H1 (cell line): ENCODE results near the gene SLC16A5. TPM values are rescaled to one million over a fixed set of nuclear protein-coding genes. Genes with fewer than 3 reads are reported as not detected.
A peak's percentile ranks its signal among the peaks of the same experiment; 100 is the strongest.

Experiments used
- CTCF ChIA-PET: fragments of 300-600 bp; sonication (Branson Sonifier 250); formaldehyde crosslinking; loops from one replicate; lab custom pipeline; 2021; ENCODE audit not compliant: partially characterized antibody; lab: Charles Lee
- POLR2A ChIA-PET: fragments of 300-600 bp; sonication (Branson Sonifier 250); formaldehyde crosslinking; loops from one replicate; lab custom pipeline; 2021; ENCODE audit warnings: inconsistent platforms; ENCODE audit not compliant: partially characterized antibody; lab: Charles Lee
- DNase-seq, 2 experiments: peaks; one replicate each; pipeline versions ENCODE4 v3.0.0 to v3.0.0-alpha.2; 2010 to 2022; ENCODE audit warnings: low spot score in 2 of 2, low read depth in 1 of 2, mixed read lengths in 1 of 2
- FAIRE-seq: peaks from 2 replicates; lab custom pipeline; 2011; peaks lifted over from hg19 to GRCh38; lab: Jason Lieb, UNC
- H2AFZ ChIP-seq: 2 replicates; pipeline ENCODE4 v1.8.1; 2012; ENCODE audit warnings: low read length, inconsistent platforms
- H2AK5ac ChIP-seq: 2 replicates; pipeline ENCODE4 v1.6.1; 2013; ENCODE audit warnings: low read depth, low read length
- H2BK120ac ChIP-seq: replicated peaks from 2 replicates; pipeline ENCODE3; 2013; ENCODE audit warnings: low read depth, low read length, inconsistent platforms
- H2BK12ac ChIP-seq: 2 replicates; pipeline ENCODE4 v1.6.1; 2013; ENCODE audit warnings: low read depth, low read length
- H2BK15ac ChIP-seq: 2 replicates; pipeline ENCODE4 v1.6.1; 2013; ENCODE audit warnings: low read length
- H2BK20ac ChIP-seq: 2 replicates; pipeline ENCODE4 v1.6.1; 2013; ENCODE audit warnings: low read length
- H2BK5ac ChIP-seq: 2 replicates; pipeline ENCODE4 v1.6.1; 2013; ENCODE audit warnings: low read depth, low read length
- H3K14ac ChIP-seq: 2 replicates; pipeline ENCODE4 v1.6.1; 2013; ENCODE audit warnings: inconsistent platforms; ENCODE audit not compliant: insufficient read length
- H3K18ac ChIP-seq: 2 replicates; pipeline ENCODE4 v1.6.1; 2013; ENCODE audit warnings: low read length; ENCODE audit errors: extremely low read depth
- H3K23ac ChIP-seq: 2 replicates; pipeline ENCODE4 v1.6.1; 2013; ENCODE audit warnings: inconsistent platforms; ENCODE audit not compliant: insufficient read length
- H3K23me2 ChIP-seq: 2 replicates; pipeline ENCODE4 v1.6.1; 2013; ENCODE audit warnings: low read depth, low read length
- H3K27ac ChIP-seq: 2 replicates; pipeline ENCODE4 v1.6.1; 2011; ENCODE audit warnings: low read depth, low read length, inconsistent platforms
- H3K27me3 ChIP-seq, 4 experiments: replicated peaks in 1 of 4; 1 replicate in 1 of 4; 2 replicates in 3 of 4; pipeline versions ENCODE4 v1.6.1 to v1.8.1; 2011 to 2013; ENCODE audit warnings: low read length in 3 of 4, mild to moderate bottlenecking in 3 of 4, inconsistent platforms in 2 of 4, mixed read lengths in 2 of 4, moderate library complexity in 1 of 4; ENCODE audit not compliant: control insufficient read depth in 3 of 4, insufficient read depth in 3 of 4; ENCODE audit errors: extremely low read depth in 1 of 4
- H3K36me3 ChIP-seq, 4 experiments: 2 replicates each; pipeline versions ENCODE4 v1.6.1 to v1.8.1; 2011 to 2013; ENCODE audit warnings: mild to moderate bottlenecking in 4 of 4, low read length in 3 of 4, moderate library complexity in 2 of 4, control low read depth in 1 of 4, inconsistent platforms in 1 of 4; ENCODE audit not compliant: insufficient read depth in 4 of 4, control insufficient read depth in 2 of 4
- H3K4ac ChIP-seq: replicated peaks from 2 replicates; pipeline ENCODE3; 2013; ENCODE audit warnings: low read length, low read depth, mixed read lengths, inconsistent platforms; ENCODE audit not compliant: insufficient read length
- H3K4me1 ChIP-seq, 4 experiments: replicated peaks in 1 of 4; 1 replicate in 1 of 4; 2 replicates in 3 of 4; pipeline versions ENCODE4 v1.6.1 to v1.8.1; 2011 to 2013; ENCODE audit warnings: low read length in 3 of 4, inconsistent platforms in 2 of 4, mixed read lengths in 1 of 4; ENCODE audit not compliant: insufficient read depth in 4 of 4, control insufficient read depth in 3 of 4
- H3K4me2 ChIP-seq, 2 experiments: 2 replicates each; pipeline versions ENCODE4 v1.6.1 to v1.8.1; 2011 to 2013; ENCODE audit warnings: low read depth in 2 of 2, low read length in 2 of 2, control low read depth in 1 of 2, inconsistent platforms in 1 of 2, mild to moderate bottlenecking in 1 of 2; ENCODE audit not compliant: insufficient read depth in 1 of 2
- H3K4me3 ChIP-seq, 4 experiments: fragments of 200-600, 300-600 bp in 1 of 4; sonication (generic), shearing (Covaris generic), sonication (Bioruptor Twin) in 1 of 4; 2 replicates each; pipeline versions ENCODE4 v1.5.1 to v1.8.1; 2011 to 2016; ENCODE audit warnings: low read length in 4 of 4, low read depth in 3 of 4, control low read depth in 2 of 4, inconsistent platforms in 2 of 4, mild to moderate bottlenecking in 2 of 4, mixed read lengths in 1 of 4, moderate library complexity in 1 of 4; ENCODE audit not compliant: insufficient read depth in 2 of 4; ENCODE audit errors: extremely low read depth in 1 of 4
- H3K56ac ChIP-seq: replicated peaks from 2 replicates; pipeline ENCODE3; 2013; ENCODE audit warnings: low read depth, mild to moderate bottlenecking, mixed read lengths, low read length, inconsistent platforms; ENCODE audit not compliant: insufficient read length
- H3K79me1 ChIP-seq: 2 replicates; pipeline ENCODE4 v1.6.1; 2013; ENCODE audit warnings: low read depth, low read length, control low read depth
- H3K79me2 ChIP-seq, 2 experiments: 2 replicates each; pipeline versions ENCODE4 v1.6.1 to v1.8.1; 2012 to 2013; ENCODE audit warnings: low read length in 2 of 2, mild to moderate bottlenecking in 2 of 2, inconsistent platforms in 1 of 2; ENCODE audit not compliant: insufficient read depth in 2 of 2, control insufficient read depth in 1 of 2
- H3K9ac ChIP-seq, 4 experiments: replicated peaks in 1 of 4; 1 replicate in 1 of 4; 2 replicates in 3 of 4; pipeline versions ENCODE4 v1.6.1 to v1.8.1; 2011 to 2013; ENCODE audit warnings: low read depth in 3 of 4, low read length in 3 of 4, control low read depth in 2 of 4, mild to moderate bottlenecking in 2 of 4, moderate library complexity in 2 of 4, inconsistent platforms in 1 of 4; ENCODE audit errors: extremely low read depth in 1 of 4
- H3K9me3 ChIP-seq, 2 experiments: 2 replicates each; pipeline versions ENCODE4 v1.6.1 to v1.8.1; 2012 to 2013; ENCODE audit warnings: mild to moderate bottlenecking in 2 of 2, moderate library complexity in 2 of 2, control low read depth in 1 of 2, inconsistent platforms in 1 of 2, low read depth in 1 of 2, low read length in 1 of 2, mixed read lengths in 1 of 2; ENCODE audit not compliant: insufficient read depth in 2 of 2
- H4K20me1 ChIP-seq, 2 experiments: replicated peaks in 1 of 2; 2 replicates each; pipeline versions ENCODE3 to v1.8.1; 2011 to 2013; ENCODE audit warnings: inconsistent platforms in 2 of 2, low read length in 2 of 2, mild to moderate bottlenecking in 1 of 2; ENCODE audit not compliant: insufficient read depth in 2 of 2, control insufficient read depth in 1 of 2
- H4K5ac ChIP-seq: 2 replicates; pipeline ENCODE4 v1.6.1; 2013; ENCODE audit warnings: low read length, low read depth, mixed read lengths, inconsistent platforms; ENCODE audit not compliant: insufficient read length
- H4K8ac ChIP-seq: 2 replicates; pipeline ENCODE4 v1.8.0; 2013; ENCODE audit warnings: mild to moderate bottlenecking, moderate library complexity, low read length, inconsistent platforms; ENCODE audit not compliant: insufficient read depth; ENCODE audit errors: extremely low read depth
- H4K91ac ChIP-seq: replicated peaks from 2 replicates; pipeline ENCODE3; 2013; ENCODE audit warnings: low read length, mixed read lengths, inconsistent platforms; ENCODE audit not compliant: insufficient read length
- CBX8 ChIP-seq: fragments of 300-800, 300-1000 bp; sonication (generic); IDR thresholded peaks from 2 replicates; pipeline ENCODE4 v1.7.1; 2016; ENCODE audit warnings: low read depth, low read length, borderline replicate concordance
- WGBS, 2 experiments: shearing (Covaris generic) in 1 of 2; methylation state at CpG; one replicate each; pipeline versions ENCODE4 v1.1.6 to v1.1.7; 2013 to 2015; ENCODE audit warnings: low lambda C conversion rate in 2 of 2, mixed read lengths in 2 of 2, inconsistent platforms in 1 of 2, low coverage in 1 of 2, missing lambda C conversion rate in 1 of 2; ENCODE audit not compliant: insufficient replicate concordance in 2 of 2, insufficient coverage in 1 of 2, insufficient read length in 1 of 2; ENCODE audit errors: extremely low coverage in 1 of 2, missing lambda C conversion rate in 1 of 2; 5-methylcytosine and 5-hydroxymethylcytosine counted together
- polyA plus RNA-seq, 7 experiments: library from polyadenylated mRNA; depleted of rRNA in 3 of 7; stranded (reverse) in 5 of 7; unstranded in 2 of 7; fragments of >200 nt in 5 of 7; fragments of 200-250 nt in 2 of 7; gene quantifications; 1 replicate in 5 of 7; 2 replicates in 1 of 7; 4 replicates in 1 of 7; pipeline versions ENCODE4 v1.2.1 to v1.2.3, GENCODE V29; 2011 to 2013; ENCODE audit warnings: missing spikeins in 2 of 7, mixed read lengths in 2 of 7
- total RNA-seq: library from RNA; stranded (reverse); fragmentation: NEBNext Ultra II Directional; extraction: Animal tissue kit (Norgen Biotek cat#: 25700); gene quantifications from 2 replicates; pipeline ENCODE4 v1.2.1, GENCODE V29; 2021
- TF ChIP-seq, protein P1 (sequence below), 3 experiments: IDR thresholded peaks; 1 replicate in 2 of 3; 2 replicates in 1 of 3; pipeline versions ENCODE4 v1.5.1 to v1.6.1; 2011; ENCODE audit warnings: low read length in 3 of 3, mild to moderate bottlenecking in 3 of 3, inconsistent platforms in 2 of 3, low read depth in 1 of 3, moderate library complexity in 1 of 3; ENCODE audit not compliant: insufficient read depth in 1 of 3; ENCODE audit errors: control extremely low read depth in 1 of 3

Gene SLC16A5
- total and polyA plus RNA-seq, 2 of the 8 experiments (the other 6 are each of a cell fraction or from before 2014, with no cell fraction given): 17.1 to 34.7 TPM

- Histone ChIP-seq H3K27me3 (no peaks in the 10 kb centered on the region), H4K91ac (peak overlapping the region; percentile 11), H2AK5ac (0 out of 2 replicates have a peak overlapping the region, but pooled peaks have one; percentile 17), H2BK20ac (peak overlapping the region; percentile 55; the same call in 1 of the 2 replicates), H2BK15ac (peak overlapping the region; percentile 55; the same call in 1 of the 2 replicates), H2BK5ac (peak overlapping the region; percentile 94; the same call in 1 of the 2 replicates), H3K9me3 (no peaks in the 10 kb centered on the region), H3K27ac (no peak overlapping the region; the same call in 1 of the 2 replicates), H2AFZ (no peak overlapping the region), H2BK12ac (peak overlapping the region; percentile 53; the same call in 1 of the 2 replicates), H3K79me2 (peaks cover 0 to 1% of the 10 kb centered on the region in 2 experiments; a peak in 1 of 4 replicates), H3K36me3 (no peaks in the 10 kb centered on the region), H3K79me1 (peaks cover 5% of the 10 kb centered on the region), H3K4me3 (peak overlapping the region in 1 of 4 experiments; percentile 73; a peak in 1 of 8 replicates), H4K8ac (peak overlapping the region; percentile 62), H3K56ac (no peak overlapping the region), H3K18ac (no peak overlapping the region; the same call in 1 of the 2 replicates), H3K23me2 (peaks cover 11% of the 10 kb centered on the region; the same call in 1 of the 2 replicates)
- CTCF ChIA-PET: interaction anchor here (1.0 to 6.3 kb wide), 7 partner anchors 12 to 124 kb away, joined by 3 to 81 read pairs (median 5); no protein-coding TSS in a partner anchor
- FAIRE-seq: no peak
- no peak for TF ChIP-seq CBX8
- TF ChIP-seq, protein P1, sequence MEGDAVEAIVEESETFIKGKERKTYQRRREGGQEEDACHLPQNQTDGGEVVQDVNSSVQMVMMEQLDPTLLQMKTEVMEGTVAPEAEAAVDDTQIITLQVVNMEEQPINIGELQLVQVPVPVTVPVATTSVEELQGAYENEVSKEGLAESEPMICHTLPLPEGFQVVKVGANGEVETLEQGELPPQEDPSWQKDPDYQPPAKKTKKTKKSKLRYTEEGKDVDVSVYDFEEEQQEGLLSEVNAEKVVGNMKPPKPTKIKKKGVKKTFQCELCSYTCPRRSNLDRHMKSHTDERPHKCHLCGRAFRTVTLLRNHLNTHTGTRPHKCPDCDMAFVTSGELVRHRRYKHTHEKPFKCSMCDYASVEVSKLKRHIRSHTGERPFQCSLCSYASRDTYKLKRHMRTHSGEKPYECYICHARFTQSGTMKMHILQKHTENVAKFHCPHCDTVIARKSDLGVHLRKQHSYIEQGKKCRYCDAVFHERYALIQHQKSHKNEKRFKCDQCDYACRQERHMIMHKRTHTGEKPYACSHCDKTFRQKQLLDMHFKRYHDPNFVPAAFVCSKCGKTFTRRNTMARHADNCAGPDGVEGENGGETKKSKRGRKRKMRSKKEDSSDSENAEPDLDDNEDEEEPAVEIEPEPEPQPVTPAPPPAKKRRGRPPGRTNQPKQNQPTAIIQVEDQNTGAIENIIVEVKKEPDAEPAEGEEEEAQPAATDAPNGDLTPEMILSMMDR (IDR thresholded peaks at IDR 0.05; ENCODE audit: control extremely low read depth in 1 of 3, insufficient read depth in 1 of 3, low read depth in 1 of 3, low read length in 3 of 3): peak in 1 of 3 experiments; percentile 7; a peak in 1 of 4 replicates
- TF ChIP-seq, all 59 proteins: peak for 1
- H3K9ac ChIP-seq: no peak overlapping the region
- H3K23ac ChIP-seq: no peak overlapping the region
- peak overlapping the region; percentile 82 to 90; a peak in 3 of 4 replicates for H3K4me2 ChIP-seq
- H2BK120ac ChIP-seq: no peak overlapping the region
- H4K5ac ChIP-seq: no peak overlapping the region
- peaks cover 3 to 33% (median 27%) of the 10 kb centered on the region in 4 experiments for H3K4me1 ChIP-seq
- peak overlapping the region; percentile 62 for H3K4ac ChIP-seq
- H4K20me1 ChIP-seq: no peaks in the 10 kb centered on the region
- DNase-seq: no peak
- no peak overlapping the region for H3K14ac ChIP-seq
- POLR2A ChIA-PET: interaction anchor here (1.5 to 3.7 kb wide), 10 partner anchors 8 to 74 kb away, joined by 4 to 32 read pairs (median 10); partner anchors contain the start of genes MRPL58 and NT5C
- 84 to 100% methylated on average over 1 to 15 of the region's 15 CpGs for WGBS, 2 experiments
Measured at GRCh38 chr17:75086496-75087181, 1.1 kb upstream of the SLC16A5 start.
